CD4-positive, alpha-beta memory T cell (primary cell): ENCODE data around the gene CCDC3. TPM values are rescaled to one million over a fixed set of nuclear protein-coding genes. Genes with fewer than 3 reads are reported as not detected.

Experiments
- CTCF ChIA-PET: fragments of 350-600 bp; sonication (Branson Sonifier 250); formaldehyde crosslinking; loops from one replicate; lab custom pipeline; 2021; ENCODE audit warnings: inconsistent platforms; ENCODE audit not compliant: partially characterized antibody; lab: Charles Lee
- POLR2A ChIA-PET: fragments of 350-600 bp; sonication (Branson Sonifier 250); formaldehyde crosslinking; loops from one replicate; lab custom pipeline; 2021; ENCODE audit not compliant: partially characterized antibody; lab: Charles Lee
- DNase-seq, 5 donors: peaks; one replicate each; pipeline versions ENCODE4 v3.0.0 to v3.0.0-alpha.2; 2020 to 2022; ENCODE audit warnings: mixed read lengths in 1 of 5
- H3K27ac ChIP-seq: one replicate; pipeline ENCODE4 v1.7.0; 2013; ENCODE audit warnings: low read depth, low read length
- H3K27me3 ChIP-seq: 2 replicates; pipeline ENCODE4 v1.7.0; 2013; ENCODE audit warnings: mild to moderate bottlenecking, low read length, moderate library complexity; ENCODE audit not compliant: insufficient read depth
- H3K36me3 ChIP-seq: 2 replicates; pipeline ENCODE4 v1.7.0; 2013; ENCODE audit warnings: mild to moderate bottlenecking, low read length, moderate library complexity; ENCODE audit not compliant: insufficient read depth
- H3K4me1 ChIP-seq: 2 replicates; pipeline ENCODE4 v1.7.0; 2013; ENCODE audit warnings: mild to moderate bottlenecking, low read length, moderate library complexity; ENCODE audit not compliant: insufficient read depth
- H3K4me3 ChIP-seq, 2 donors: one replicate each; pipeline ENCODE4 v1.7.0; 2013; ENCODE audit warnings: low read length in 2 of 2, mild to moderate bottlenecking in 1 of 2
- H3K9me3 ChIP-seq, 2 donors: one replicate each; pipeline ENCODE4 v1.7.0; 2013; ENCODE audit warnings: low read length in 2 of 2, control low read depth in 1 of 2; ENCODE audit not compliant: control insufficient read depth in 1 of 2
- H3K27ac Mint-ChIP-seq, 7 donors: one replicate each; pipeline ENCODE4 v1.8.0; 2020 to 2021; ENCODE audit warnings: mixed read lengths in 7 of 7, mild to moderate bottlenecking in 6 of 7, inconsistent platforms in 3 of 7, moderate library complexity in 3 of 7
- H3K27me3 Mint-ChIP-seq, 2 donors: one replicate each; pipeline ENCODE4 v1.8.0; 2020 to 2021; ENCODE audit warnings: mixed read lengths in 2 of 2
- H3K36me3 Mint-ChIP-seq, 2 donors: one replicate each; pipeline ENCODE4 v1.8.0; 2020 to 2021; ENCODE audit warnings: mixed read lengths in 2 of 2, inconsistent platforms in 1 of 2, mild to moderate bottlenecking in 1 of 2
- H3K4me1 Mint-ChIP-seq, 4 donors: one replicate each; pipeline ENCODE4 v1.8.0; 2020 to 2021; ENCODE audit warnings: mixed read lengths in 4 of 4, mild to moderate bottlenecking in 1 of 4
- H3K4me3 Mint-ChIP-seq, 8 donors: one replicate each; pipeline ENCODE4 v1.8.0; 2020 to 2021; ENCODE audit warnings: mixed read lengths in 8 of 8, mild to moderate bottlenecking in 7 of 8, moderate library complexity in 6 of 8, inconsistent platforms in 3 of 8
- H3K9me3 Mint-ChIP-seq, 8 donors: one replicate each; pipeline ENCODE4 v1.8.0; 2020 to 2021; ENCODE audit warnings: mixed read lengths in 8 of 8, mild to moderate bottlenecking in 5 of 8, inconsistent platforms in 3 of 8, moderate library complexity in 1 of 8
- intact Hi-C: fragments of 100-400 bp; cut with micrococcal nuclease; formaldehyde crosslinking; loops from one replicate; pipeline ENCODE4 v1.15.1; 2023
- polyA plus RNA-seq, 2 donors: library from polyadenylated mRNA; unstranded; fragments of 300-500 nt; fragmentation: Illumina TruSeq; gene quantifications; one replicate each; pipeline ENCODE4 v1.2.3, GENCODE V29; 2021
- total RNA-seq, 2 experiments: library from RNA; stranded (reverse); gene quantifications; one replicate each; pipeline ENCODE4 v1.2.3, GENCODE V29; 2021

The CCDC3 gene
- total and polyA plus RNA-seq, 4 experiments from 2014 or later: not detected

GRCh38 chr10:12981570-12981969 is 19.9 kb downstream of the CCDC3 start:
- Histone ChIP-seq H3K27me3 (no peaks in the 10 kb centered on the region), H3K27ac (no peak overlapping the region), H3K9me3 (no peaks in the 10 kb centered on the region), H3K36me3 (no peaks in the 10 kb centered on the region), H3K4me1 (no peaks in the 10 kb centered on the region), H3K4me3 (no peak overlapping the region)
- Mint-ChIP-seq H3K4me3 (no peak overlapping the region), H3K4me1 (no peaks in the 10 kb centered on the region), H3K9me3 (peaks cover 0 to 11% (median 2%) of the 10 kb centered on the region in 8 donors), H3K27me3 (peaks cover 9 to 16% of the 10 kb centered on the region in 2 donors), H3K27ac (no peak overlapping the region), H3K36me3 (no peaks in the 10 kb centered on the region)
- CTCF ChIA-PET: no interaction called here
- no peak for DNase-seq
- intact Hi-C loops: no loop called here
- POLR2A ChIA-PET: no interaction called here

DNA sequence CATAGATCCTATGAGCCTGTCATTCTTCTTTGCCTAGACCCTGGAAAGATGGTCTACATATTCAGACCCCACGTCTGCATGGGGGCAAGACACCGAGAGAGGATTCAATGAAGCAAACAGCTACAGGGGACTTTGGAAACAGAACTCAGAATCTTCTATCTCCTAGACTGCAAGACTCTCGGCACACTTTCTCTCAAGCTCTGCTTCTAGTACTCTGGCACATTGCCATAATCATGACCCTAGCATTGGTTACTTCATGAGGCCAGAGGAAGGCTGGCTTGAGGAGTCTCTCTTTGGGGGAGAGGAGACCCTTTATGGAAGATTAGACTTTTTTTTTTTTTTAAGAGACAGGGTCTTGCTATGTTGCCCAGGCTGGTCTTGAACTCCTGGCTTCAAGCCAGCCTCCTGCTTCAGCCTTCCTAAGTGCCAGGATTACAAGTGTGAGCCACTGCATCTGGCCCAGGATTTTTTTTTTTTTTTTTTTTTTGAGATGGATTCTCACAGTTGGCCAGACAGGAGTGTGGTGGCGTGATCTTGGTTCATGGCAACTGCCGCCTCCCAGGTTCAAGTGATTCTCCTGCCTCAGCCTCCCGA is 20.7 kb downstream of the CCDC3 start:
- H3K27me3 Mint-ChIP-seq: peaks cover 13 to 18% of the 10 kb centered on the region in 2 donors
- ChIA-PET CTCF (interaction anchor here (0.9 kb wide), 1 partner anchor 12 kb away, joined by 3 read pairs; no protein-coding TSS in a partner anchor), POLR2A (no interaction called here)
- DNase-seq: no peak
- intact Hi-C loops: no loop called here
- Histone ChIP-seq H3K27ac (no peak overlapping the region), H3K4me3 (no peak overlapping the region), H3K9me3 (no peaks in the 10 kb centered on the region), H3K4me1 (no peaks in the 10 kb centered on the region), H3K27me3 (no peaks in the 10 kb centered on the region), H3K36me3 (no peaks in the 10 kb centered on the region)
- no peaks in the 10 kb centered on the region for H3K4me1 Mint-ChIP-seq
- no peak overlapping the region for H3K4me3 Mint-ChIP-seq
- no peak overlapping the region for H3K27ac Mint-ChIP-seq
- peaks cover 0 to 11% (median 2%) of the 10 kb centered on the region in 8 donors for H3K9me3 Mint-ChIP-seq
- no peaks in the 10 kb centered on the region for H3K36me3 Mint-ChIP-seq

- Mint-ChIP-seq H3K36me3 (no peaks in the 10 kb centered on the region), H3K9me3 (peaks cover 0 to 11% (median 2%) of the 10 kb centered on the region in 8 donors), H3K27ac (no peak overlapping the region), H3K4me1 (no peaks in the 10 kb centered on the region), H3K27me3 (peaks cover 13 to 19% of the 10 kb centered on the region in 2 donors), H3K4me3 (no peak overlapping the region)
- no peak overlapping the region for H3K4me3 ChIP-seq
- H3K4me1 ChIP-seq: no peaks in the 10 kb centered on the region
- H3K27ac ChIP-seq: no peak overlapping the region
- ChIA-PET CTCF (interaction anchor here (0.9 kb wide), 1 partner anchor 12 kb away, joined by 3 read pairs; no protein-coding TSS in a partner anchor), POLR2A (no interaction called here)
- no peaks in the 10 kb centered on the region for H3K27me3 ChIP-seq
- intact Hi-C loops: no loop called here
- no peak for DNase-seq
- no peaks in the 10 kb centered on the region for H3K36me3 ChIP-seq
- no peaks in the 10 kb centered on the region for H3K9me3 ChIP-seq
Measured at GRCh38 chr10:12980102-12980661, 21.3 kb downstream of the CCDC3 start.

- POLR2A ChIA-PET: no interaction called here
- Histone ChIP-seq H3K27ac (no peak overlapping the region), H3K27me3 (no peaks in the 10 kb centered on the region), H3K36me3 (no peaks in the 10 kb centered on the region), H3K4me1 (no peaks in the 10 kb centered on the region), H3K9me3 (no peaks in the 10 kb centered on the region), H3K4me3 (no peak overlapping the region)
- H3K9me3 Mint-ChIP-seq: peaks cover 0 to 6% (median 0%) of the 10 kb centered on the region in 8 donors
- peaks cover 13 to 24% of the 10 kb centered on the region in 2 donors for H3K27me3 Mint-ChIP-seq
- intact Hi-C loops: no loop called here
- no peaks in the 10 kb centered on the region for H3K36me3 Mint-ChIP-seq
- H3K27ac Mint-ChIP-seq: no peak overlapping the region
- no peak for DNase-seq
- no peaks in the 10 kb centered on the region for H3K4me1 Mint-ChIP-seq
- CTCF ChIA-PET: no interaction called here
- H3K4me3 Mint-ChIP-seq: no peak overlapping the region
Measured at GRCh38 chr10:12978891-12979290, 22.6 kb downstream of the CCDC3 start.

DNA sequence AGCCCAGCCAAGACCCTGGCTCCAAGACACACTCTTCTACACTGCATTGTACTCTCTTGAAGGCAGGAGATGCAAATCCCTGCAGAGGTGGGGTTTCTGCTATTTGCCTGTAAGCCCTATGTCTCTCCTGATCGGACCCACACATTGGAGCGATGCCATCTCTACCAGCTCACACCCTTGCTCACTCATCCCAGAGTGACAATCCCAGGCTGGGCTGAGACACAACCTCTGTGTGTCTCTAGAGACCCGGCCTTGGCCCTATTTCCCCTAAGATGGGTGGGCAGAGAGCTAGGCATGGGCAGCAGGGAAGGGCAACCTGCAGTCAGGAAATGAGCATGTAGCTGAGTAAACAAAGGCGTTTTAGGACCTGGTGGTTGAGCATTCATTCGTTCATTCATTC is 25.6 kb downstream of the CCDC3 start:
- ChIA-PET CTCF (no interaction called here), POLR2A (no interaction called here)
- H3K36me3 Mint-ChIP-seq: no peaks in the 10 kb centered on the region
- H3K4me1 Mint-ChIP-seq: no peaks in the 10 kb centered on the region
- Histone ChIP-seq H3K9me3 (no peaks in the 10 kb centered on the region), H3K27me3 (no peaks in the 10 kb centered on the region), H3K4me3 (no peak overlapping the region), H3K27ac (no peak overlapping the region), H3K36me3 (no peaks in the 10 kb centered on the region), H3K4me1 (no peaks in the 10 kb centered on the region)
- H3K9me3 Mint-ChIP-seq: peaks cover 0 to 3% (median 0%) of the 10 kb centered on the region in 8 donors
- peaks cover 16 to 24% of the 10 kb centered on the region in 2 donors for H3K27me3 Mint-ChIP-seq
- H3K4me3 Mint-ChIP-seq: no peak overlapping the region
- DNase-seq: no peak
- no peak overlapping the region for H3K27ac Mint-ChIP-seq
- intact Hi-C loops: no loop called here

- intact Hi-C loops: no loop called here
- Histone ChIP-seq H3K36me3 (no peaks in the 10 kb centered on the region), H3K4me3 (no peak overlapping the region), H3K9me3 (no peaks in the 10 kb centered on the region), H3K4me1 (no peaks in the 10 kb centered on the region), H3K27me3 (no peaks in the 10 kb centered on the region), H3K27ac (no peak overlapping the region)
- Mint-ChIP-seq H3K36me3 (no peaks in the 10 kb centered on the region), H3K27me3 (peaks cover 13 to 23% of the 10 kb centered on the region in 2 donors), H3K4me1 (no peaks in the 10 kb centered on the region), H3K9me3 (peaks cover 0 to 3% (median 0%) of the 10 kb centered on the region in 8 donors), H3K27ac (no peak overlapping the region), H3K4me3 (no peak overlapping the region)
- CTCF ChIA-PET: no interaction called here
- no peak for DNase-seq
- POLR2A ChIA-PET: no interaction called here
Measured at GRCh38 chr10:12975266-12975665, 26.2 kb downstream of the CCDC3 start.

- H3K27me3 Mint-ChIP-seq: peaks cover 16 to 27% of the 10 kb centered on the region in 2 donors
- intact Hi-C loops: no loop called here
- CTCF ChIA-PET: no interaction called here
Measured at GRCh38 chr10:12974491-12975199, 26.9 kb downstream of the CCDC3 start.

More at GRCh38 chr10:12974491-12975199, 26.9 kb downstream of the CCDC3 start:
- peaks cover 0 to 4% (median 1%) of the 10 kb centered on the region in 8 donors for H3K9me3 Mint-ChIP-seq
- H3K27me3 ChIP-seq: no peaks in the 10 kb centered on the region
- no peak overlapping the region for H3K27ac Mint-ChIP-seq
- no peaks in the 10 kb centered on the region for H3K36me3 Mint-ChIP-seq
- H3K36me3 ChIP-seq: no peaks in the 10 kb centered on the region
- no peaks in the 10 kb centered on the region for H3K9me3 ChIP-seq
- H3K4me3 Mint-ChIP-seq: no peak overlapping the region
- no peak for DNase-seq
- POLR2A ChIA-PET: no interaction called here
- no peaks in the 10 kb centered on the region for H3K4me1 ChIP-seq
- no peaks in the 10 kb centered on the region for H3K4me1 Mint-ChIP-seq
- H3K27ac ChIP-seq: no peak overlapping the region
- H3K4me3 ChIP-seq: no peak overlapping the region
